GM21528 (cell line): ENCODE data around the gene FGF12.

ENCODE experiments used
- ATAC-seq: cut with Tn5 transposase; IDR thresholded peaks from one replicate; pipeline ENCODE4 v1.9.1; 2021; ENCODE audit warnings: mild to moderate bottlenecking, moderate library complexity; ENCODE audit not compliant: unreplicated experiment, low FRiP score

Gene FGF12

GRCh38 chr3:192367616-192368015, 359.7 kb downstream of the FGF12 start:
- no peak for ATAC-seq

GRCh38 chr3:192366916-192367315, 360.4 kb downstream of the FGF12 start:
- no peak for ATAC-seq

GRCh38 chr3:192365571-192365970, 361.8 kb downstream of the FGF12 start:
- no peak for ATAC-seq

- ATAC-seq: no peak
These were observed 363.0 kb downstream of the FGF12 start for GRCh38 chr3:192364316-192364715.

GRCh38 chr3:192354687-192355086, 372.7 kb downstream of the FGF12 start:
- no peak for ATAC-seq

- no peak for ATAC-seq
These were observed 375.2 kb downstream of the FGF12 start for GRCh38 chr3:192352142-192352541.

- ATAC-seq: no peak
These were observed 375.9 kb downstream of the FGF12 start for GRCh38 chr3:192351441-192351840.

- no peak for ATAC-seq
These were observed 387.3 kb downstream of the FGF12 start for GRCh38 chr3:192340031-192340430.

GRCh38 chr3:192339214-192339613, 388.1 kb downstream of the FGF12 start:
- no peak for ATAC-seq

GRCh38 chr3:192336286-192336685, 391.1 kb downstream of the FGF12 start:
- ATAC-seq: no peak

- ATAC-seq: no peak
These were observed 394.7 kb downstream of the FGF12 start for GRCh38 chr3:192332386-192333291.

GRCh38 chr3:192331749-192332385, 395.5 kb downstream of the FGF12 start:
- ATAC-seq: peak; percentile 70

- ATAC-seq: no peak
These were observed 400.7 kb downstream of the FGF12 start for GRCh38 chr3:192326656-192327055.

GRCh38 chr3:192317564-192317963, 409.8 kb downstream of the FGF12 start:
- ATAC-seq: no peak

GRCh38 chr3:192313605-192314004, 413.7 kb downstream of the FGF12 start:
- no peak for ATAC-seq

GRCh38 chr3:192307631-192308030, 419.7 kb downstream of the FGF12 start:
- no peak for ATAC-seq

GRCh38 chr3:192303235-192303634, 424.1 kb downstream of the FGF12 start:
- ATAC-seq: no peak

- ATAC-seq: no peak
These were observed 424.6 kb downstream of the FGF12 start for GRCh38 chr3:192302721-192303120.

- no peak for ATAC-seq
These were observed 427.4 kb downstream of the FGF12 start for GRCh38 chr3:192299921-192300320.

- ATAC-seq: no peak
These were observed 430.5 kb downstream of the FGF12 start for GRCh38 chr3:192296845-192297244.

- ATAC-seq: no peak
These were observed 442.8 kb downstream of the FGF12 start for GRCh38 chr3:192284443-192285072.
